GM19395 (cell line): Measurements from ENCODE around the gene NAA25.
A peak's percentile ranks its signal among the peaks of the same experiment; 100 is the strongest.
"Not testable (repeated sequence)": the region's sequence is repeated elsewhere in the genome, so short reads cannot be mapped to it uniquely, and the experiment has no call there.

Experiments
- ATAC-seq: cut with Tn5 transposase; IDR thresholded peaks from one replicate; pipeline ENCODE4 v1.9.1; 2021; ENCODE audit warnings: mild to moderate bottlenecking, moderate library complexity; ENCODE audit not compliant: unreplicated experiment

Gene NAA25

DNA sequence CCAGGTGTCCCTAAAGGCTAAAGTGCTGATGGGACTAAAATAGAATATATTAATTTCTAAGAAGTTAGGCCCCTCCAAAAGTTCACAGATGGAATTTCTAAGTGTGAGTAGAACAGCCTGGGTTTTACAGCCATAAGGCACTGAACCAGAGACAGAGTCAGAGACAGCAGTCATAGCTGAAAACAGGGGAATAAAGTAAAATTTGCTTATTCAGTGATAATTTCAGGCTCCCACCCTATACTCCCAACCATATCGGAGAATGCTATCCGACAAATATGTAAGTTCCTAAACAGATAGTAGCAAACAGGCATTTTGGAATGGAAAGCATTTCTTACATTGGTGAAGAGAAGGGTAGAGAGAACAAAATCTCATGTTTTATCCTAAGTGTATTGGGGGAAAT lies 45.3 kb downstream of the NAA25 start:
- ATAC-seq: no peak

DNA sequence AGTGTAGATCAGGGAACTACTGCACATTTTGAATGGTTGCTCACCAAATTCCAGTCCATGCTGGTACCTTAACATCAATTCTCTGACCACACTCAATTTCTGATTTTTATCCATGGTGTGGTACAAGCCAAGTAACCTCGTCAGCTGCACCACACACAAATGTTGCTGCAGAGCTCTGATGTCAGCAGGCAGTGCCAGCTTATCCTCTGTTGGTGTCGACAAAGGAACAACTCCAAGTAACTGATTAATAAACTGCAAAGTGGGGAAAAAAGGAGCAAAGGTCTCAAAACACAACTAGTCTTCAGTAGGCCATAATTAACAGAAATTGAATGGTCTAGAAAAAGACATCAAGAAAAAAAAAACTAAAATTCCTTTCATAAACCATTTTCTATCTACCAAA lies 47.4 kb downstream of the NAA25 start:
- ATAC-seq: no peak

DNA sequence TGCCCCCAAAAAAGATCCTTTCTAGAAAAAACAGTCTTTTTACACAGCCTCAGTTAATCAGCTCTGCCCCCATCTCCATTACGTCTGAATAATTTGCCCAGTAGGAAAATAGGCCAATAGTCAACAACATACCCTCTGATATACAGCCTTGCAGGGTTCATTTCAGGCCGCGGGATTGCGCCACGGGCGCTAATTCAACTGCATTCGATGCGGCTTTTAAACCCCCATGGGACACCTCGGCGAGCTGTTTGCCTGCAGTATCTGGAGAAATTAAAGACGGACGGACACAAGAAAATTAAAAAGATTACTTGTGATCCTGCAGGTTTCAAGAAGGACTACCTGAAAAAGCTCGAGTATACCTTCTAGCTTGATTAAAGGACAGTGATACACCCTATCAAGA lies 59.2 kb downstream of the NAA25 start:
- no peak for ATAC-seq

DNA sequence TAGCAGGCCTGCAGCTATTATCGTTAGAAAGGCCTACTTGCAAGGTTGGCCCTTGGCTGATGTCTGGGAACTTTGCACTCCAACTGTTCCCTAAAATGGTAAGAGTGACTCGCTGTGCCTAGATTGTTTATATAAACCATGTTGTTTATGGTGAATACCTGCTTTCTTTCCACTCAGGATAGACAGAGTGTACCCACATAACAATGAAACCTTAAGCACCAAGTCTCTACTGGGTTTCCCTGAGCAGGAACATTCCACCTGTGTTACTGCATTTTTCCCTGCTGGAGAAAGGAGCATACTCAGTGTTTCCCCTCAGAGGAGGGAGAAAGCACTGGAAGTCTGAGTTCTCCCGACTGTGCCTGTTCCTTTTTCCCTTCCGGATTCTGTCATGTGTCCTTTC lies 62.6 kb downstream of the NAA25 start:
- no peak for ATAC-seq

DNA sequence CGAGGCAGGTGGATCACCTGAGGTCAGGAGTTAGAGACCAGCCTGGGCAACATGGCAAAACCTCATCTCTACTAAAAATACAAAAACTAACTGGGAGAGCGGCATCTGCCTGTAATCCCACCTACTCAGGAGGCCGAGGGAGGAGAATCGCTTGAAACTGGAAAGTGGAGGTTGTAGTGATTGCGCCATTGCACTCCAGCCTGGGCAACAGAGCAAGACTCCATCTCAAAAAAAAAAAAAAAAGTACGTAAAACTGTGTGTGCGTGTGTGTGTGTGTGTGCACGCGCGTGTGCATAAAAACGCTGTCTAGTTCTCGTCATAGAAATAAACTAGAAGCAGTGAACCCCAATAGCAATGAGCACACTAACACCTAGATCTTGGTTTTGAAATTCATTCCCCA lies 72.0 kb downstream of the NAA25 start:
- not testable (repeated sequence) for ATAC-seq

DNA sequence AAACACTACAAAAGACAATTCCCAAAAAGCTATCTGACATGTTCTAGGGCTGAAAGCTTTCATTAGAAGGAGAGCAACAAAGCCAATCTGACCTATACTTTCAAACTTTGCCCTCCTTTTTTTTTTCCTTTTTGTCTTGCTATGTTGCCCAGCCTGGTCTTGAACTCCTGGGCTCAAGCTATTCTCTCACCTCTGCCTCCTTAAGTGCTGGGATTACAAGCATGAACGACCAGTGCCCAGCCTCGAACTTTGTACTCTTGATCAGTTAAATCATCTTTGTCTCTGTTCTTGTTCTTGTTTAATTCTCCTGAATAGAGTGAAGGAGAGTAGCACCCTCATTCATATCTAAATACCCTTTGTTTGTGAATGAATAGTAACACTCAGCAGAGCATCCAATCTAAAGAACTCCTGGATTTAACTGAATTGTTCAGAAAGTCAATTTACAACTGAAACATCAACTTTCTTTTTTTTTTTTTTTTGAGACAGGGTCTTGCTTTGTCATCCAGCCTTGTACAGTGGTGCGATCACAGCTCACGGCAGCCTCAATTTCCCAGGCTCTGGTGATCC lies 73.3 kb downstream of the NAA25 start:
- no peak for ATAC-seq

DNA sequence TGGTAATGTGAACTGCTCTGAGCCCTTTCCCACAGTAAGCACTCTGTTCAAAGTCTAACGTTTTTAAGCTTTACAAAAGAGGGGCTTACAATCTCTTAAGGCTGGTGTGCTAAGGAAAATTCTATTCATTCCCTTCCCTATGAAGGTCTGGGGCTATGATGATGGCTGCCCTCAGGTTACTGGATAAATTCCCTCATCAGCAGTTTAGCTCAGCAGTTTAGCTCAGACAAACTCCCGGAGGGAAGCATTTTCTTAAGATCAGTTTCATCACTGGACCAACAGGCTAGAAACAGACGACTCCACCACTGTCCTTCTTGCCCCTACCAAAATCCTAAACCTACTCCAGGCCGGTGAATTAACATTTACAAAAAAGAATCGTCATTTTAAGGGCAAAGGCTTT lies 76.3 kb downstream of the NAA25 start:
- no peak for ATAC-seq

DNA sequence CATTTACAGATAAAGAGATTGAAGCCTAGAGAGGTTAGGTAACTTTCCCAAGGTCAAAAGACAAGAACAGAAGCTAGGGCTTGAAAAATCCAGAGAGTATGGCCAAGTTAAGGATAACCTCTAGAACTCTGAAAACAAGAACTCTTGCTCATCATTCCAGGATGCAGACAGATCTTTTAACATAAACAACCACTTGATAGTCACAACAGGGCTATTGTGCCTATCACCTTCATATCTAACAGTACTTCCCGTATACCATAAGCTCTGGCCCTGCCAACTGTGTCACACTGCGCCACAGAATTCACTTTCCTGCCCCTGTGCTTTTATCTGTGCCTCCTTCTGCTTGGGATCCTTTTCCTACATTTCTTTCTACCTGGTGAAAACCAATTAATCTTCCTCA lies 77.1 kb downstream of the NAA25 start:
- ATAC-seq: no peak

DNA sequence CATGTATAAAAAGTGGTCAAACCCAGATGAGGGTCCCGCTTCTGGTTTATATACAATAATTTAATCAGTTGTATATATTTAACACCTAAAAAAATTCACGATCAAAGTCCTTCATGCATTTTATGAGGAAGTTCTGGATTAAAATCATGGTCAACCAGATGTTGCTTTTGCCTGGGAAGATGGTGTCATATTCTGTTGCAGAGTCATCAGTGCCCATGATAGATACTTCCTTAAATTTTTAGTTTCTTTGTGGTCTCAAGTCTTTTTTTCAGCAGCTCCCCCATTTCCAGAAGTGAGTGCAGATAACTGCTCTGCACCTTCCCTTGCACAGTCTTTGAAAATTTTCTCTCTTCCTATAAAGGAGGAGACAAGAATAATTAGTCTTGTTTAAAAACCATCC lies 79.3 kb downstream of the NAA25 start:
- ATAC-seq: no peak

DNA sequence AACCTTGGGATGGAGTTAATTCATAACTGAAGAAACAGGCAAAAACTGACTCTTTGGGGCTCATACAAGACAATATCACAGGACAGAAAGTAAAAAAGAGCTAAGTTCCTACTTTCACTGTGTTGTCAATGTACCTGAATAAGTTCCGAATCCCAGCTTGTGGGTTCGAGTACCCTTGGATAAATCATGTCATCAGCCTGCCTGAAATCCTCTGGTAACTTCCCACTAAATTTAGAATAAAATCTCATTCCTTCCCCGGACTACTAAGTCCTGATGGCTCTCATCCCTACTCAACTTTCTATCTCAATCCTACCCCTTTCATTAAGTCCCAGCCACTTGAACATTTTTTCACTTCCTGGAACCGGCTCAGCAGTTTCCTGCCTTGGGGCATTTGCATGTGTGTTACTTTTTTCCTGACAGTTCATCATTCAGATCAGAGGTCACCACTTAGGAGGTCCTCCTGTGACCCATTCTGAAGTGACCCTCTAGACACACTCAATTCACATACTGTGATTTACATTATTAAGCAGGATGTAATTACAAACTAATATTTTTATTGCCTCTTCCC lies 82.7 kb downstream of the NAA25 start:
- no peak for ATAC-seq

DNA sequence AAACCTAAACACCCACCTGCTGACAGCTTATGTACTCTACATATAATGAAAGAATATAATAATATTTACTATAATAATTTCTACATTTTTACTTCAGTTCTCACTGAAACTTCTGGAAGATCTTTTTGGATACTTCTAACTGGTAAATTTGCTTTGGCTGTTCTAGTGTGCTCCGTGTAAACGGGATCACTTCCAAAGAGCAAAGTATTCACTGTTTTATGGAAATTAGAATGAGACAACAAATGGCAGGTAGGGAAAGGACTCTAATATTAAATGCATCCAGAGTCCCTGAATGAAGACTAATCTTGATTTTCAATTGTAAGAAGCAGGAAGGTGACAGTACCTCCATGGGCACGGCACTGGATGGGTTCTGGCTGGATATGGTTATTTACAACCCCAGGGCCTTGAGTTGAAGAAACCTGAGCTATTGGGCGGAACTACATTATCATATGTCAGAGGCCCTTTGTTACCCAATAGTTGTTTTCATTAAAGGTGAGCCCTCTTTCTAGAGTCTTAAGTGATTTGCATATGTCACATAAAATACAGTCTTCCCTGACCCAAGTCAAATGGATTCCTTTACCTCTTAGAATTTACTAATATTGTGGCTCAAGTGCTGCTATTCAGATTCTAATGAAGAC lies 84.7 kb downstream of the NAA25 start:
- ATAC-seq: no peak

DNA sequence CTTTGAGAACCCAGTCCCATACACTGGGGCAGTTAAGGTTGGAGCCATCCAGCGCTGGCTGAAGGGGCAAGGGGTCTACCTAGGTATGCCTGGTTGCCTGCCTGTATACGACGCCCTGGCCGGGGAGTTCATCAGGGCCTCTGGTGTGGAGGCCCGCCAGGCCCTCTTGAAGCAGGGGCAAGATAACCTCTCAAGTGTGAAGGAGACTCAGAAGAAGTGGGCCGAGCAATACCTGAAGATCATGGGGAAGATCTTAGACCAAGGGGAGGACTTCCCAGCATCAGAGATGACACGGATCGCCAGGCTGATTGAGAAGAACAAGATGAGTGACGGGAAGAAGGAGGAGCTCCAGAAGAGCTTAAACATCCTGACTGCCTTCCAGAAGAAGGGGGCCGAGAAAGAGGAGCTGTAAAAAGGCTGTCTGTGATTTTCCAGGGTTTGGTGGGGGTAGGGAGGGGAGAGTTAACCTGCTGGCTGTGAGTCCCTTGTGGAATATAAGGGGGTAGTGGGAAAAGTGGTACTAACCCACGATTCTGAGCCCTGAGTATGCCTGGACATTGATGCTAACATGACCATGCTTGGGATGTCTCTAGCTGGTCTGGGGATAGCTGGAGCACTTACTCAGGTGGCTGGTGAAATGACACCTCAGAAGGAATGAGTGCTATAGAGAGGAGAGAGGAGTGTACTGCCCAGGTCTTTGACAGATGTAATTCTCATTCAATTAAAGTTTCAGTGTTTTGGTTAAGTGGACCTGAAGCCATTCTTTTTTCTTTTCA lies 86.2 kb downstream of the NAA25 start:
- no peak for ATAC-seq

DNA sequence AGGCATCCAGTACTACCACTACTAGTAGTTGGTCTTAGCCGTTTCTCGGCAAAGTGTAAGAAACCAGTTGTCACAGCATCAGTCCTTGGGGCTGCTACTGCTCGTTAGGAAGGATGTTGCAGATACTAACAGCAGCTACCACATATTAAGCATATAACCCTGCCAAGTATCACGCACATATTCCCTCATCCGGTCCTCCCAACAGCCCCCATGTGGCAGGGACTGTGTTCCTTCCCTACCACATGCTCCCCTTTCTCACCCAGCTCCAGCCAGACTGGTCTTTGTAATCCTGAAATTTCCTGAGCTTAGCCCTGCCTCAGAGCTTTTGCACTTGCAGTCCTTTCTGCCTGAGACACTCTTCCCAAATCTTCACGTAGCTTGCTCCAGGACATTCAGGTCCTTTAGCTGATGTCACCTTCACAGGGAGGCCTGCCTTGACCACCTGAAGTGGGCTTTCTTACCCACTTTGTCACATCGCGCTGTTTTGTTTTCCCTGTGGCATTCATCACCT lies 87.6 kb downstream of the NAA25 start:
- no peak for ATAC-seq

DNA sequence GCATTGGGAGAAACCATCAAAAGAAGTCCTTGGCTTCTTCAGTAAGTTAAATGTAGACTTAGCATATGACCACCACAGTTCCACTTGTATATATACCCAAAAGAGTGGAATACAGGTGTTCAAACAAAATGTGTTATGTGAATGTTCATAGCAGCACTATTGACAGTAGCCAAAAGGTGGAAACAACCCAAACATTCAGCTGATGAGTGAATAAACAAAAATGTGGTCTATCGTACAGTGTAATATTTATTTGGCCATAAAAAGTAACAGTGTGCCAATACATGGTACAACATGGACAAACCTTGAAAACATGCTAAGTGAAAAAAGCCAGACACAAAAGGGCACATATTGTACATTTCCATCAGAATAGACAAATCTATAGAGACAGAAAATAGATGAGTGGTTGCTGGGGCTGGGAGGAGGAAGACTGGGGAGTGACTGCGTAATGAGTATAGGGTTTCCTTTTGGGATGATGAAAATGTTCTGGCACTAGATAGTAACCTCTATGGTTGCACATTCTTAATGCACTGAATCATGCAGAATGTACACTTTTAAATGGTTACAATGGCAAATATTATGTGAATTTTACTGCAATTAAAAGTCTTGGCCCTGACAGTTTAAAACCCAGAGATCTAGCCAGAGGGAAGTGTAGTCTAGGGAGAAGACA lies 89.9 kb downstream of the NAA25 start:
- no peak for ATAC-seq

DNA sequence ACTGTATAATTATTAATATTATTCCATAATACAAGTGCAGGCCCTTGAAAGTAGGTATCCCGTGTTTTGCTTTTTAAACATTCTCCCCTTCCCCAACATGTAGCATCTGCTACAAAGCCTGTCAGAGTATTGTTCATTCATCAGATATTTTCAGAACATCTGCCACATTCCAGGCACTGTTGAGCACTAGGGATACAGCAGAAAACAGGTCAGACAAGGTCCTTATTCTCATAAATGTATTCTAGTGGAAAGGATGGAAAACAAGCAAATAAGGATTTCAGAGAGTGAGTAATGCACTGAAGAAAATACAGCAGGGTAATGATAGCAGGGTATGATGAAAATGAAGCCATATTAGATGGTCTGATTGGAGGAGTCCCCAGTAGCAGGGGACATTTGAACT lies 91.5 kb downstream of the NAA25 start:
- no peak for ATAC-seq

DNA sequence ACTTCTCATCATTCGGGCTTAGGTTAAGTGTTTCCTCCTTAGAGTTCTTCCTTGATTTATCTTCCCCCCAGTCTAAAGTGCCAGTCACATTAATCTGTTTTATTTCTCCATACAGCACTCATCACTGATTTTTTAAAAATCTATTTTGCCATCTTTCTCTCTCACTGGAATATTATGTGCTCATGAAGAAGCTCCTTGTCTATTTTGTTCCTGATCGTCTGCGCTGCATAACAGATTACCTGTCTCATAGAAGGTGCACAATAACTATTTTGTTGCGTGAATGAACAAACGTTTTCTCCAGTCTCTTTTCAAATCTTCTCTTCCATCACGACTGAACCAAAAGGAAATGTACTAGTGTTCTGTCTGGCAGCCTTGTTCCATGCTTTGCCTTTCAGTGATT lies 92.6 kb downstream of the NAA25 start:
- no peak for ATAC-seq

DNA sequence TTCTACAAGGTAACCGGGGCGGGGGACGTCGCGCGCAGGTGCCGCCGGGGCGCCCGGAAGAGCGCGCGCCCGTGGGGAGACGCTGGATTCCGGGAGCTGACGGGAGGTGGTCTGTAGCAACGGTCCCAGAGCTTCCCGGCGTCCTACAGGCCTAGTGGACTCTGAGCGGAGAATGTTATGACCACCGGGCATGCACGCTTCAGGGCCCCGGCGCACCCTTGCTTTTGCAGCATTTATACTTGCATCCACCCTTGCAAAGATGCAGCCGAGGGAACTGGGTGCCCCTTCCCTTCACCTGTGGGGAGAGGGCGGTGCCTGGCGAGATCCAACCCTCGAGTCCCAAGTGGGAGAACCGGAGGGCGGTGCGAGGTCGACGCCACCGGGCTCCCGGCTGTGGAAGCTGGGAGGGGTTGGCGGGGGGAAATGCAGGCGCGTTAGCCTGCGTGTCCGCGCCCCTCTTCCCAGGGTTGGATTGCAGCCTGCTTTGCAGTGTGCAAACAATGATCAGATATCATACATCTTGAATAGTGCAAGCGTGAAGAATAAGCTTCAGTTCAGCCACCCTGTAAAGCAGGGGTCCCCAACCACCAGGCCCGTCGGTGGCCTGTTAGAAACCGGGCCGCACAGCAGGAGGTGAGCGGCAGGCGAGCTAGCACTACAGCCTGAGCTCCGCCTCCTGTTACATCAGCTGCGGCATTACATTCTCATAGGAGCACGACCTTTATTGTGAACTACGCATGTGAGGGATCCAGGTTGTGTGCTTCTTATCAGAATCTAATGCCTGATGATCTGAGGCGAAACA lies 94.8 kb downstream of the NAA25 start:
- peak; percentile 38 for ATAC-seq

DNA sequence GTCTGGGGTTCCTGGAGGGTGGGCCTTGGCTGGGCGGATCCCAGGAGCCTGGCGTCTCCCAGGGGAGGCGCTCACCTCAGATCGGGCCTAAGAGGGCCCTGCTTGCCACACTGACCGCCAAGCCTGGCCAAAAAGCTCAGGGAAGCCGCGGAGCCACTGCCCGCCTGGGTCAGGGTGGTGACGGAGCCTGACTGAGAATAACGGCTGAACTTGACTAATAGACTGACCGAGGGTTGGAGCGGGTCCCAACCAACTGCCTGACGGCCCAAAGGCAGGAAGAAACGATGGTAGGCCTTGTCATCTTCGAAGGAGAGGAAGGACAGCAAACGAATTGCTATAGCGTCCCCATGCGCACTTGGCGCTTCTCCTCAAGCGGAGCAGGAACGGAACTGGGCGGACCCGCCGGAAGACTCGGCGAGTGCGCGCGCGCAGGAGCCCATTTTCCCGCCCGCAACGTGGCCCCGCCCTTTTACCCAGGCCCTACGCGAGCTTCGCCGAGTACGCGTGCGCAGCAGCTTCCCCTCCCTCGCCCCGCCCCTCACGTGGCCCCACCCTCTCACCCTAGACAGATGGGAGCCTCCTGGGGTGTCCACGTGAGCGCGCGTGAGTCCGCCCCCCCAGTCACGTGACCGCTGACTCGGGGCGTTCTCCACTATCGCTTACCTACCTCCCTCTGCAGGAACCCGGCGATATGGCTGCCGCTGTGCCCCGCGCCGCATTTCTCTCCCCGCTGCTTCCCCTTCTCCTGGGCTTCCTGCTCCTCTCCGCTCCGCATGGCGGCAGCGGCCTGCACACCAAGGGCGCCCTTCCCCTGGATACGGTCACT lies 95.6 kb downstream of the NAA25 start, which contains the start of the genes ERP29 and TMEM116:
ERP29 (plus strand) TSS at position 652 of the 826 bp plus-strand sequence; CDS start at position 692, 40 bp downstream.
TMEM116 (minus strand) TSS at position 391 of the 826 bp plus-strand sequence. CDS start 7,895 bp downstream, outside the sequence.
- ATAC-seq: peak; percentile 66

DNA sequence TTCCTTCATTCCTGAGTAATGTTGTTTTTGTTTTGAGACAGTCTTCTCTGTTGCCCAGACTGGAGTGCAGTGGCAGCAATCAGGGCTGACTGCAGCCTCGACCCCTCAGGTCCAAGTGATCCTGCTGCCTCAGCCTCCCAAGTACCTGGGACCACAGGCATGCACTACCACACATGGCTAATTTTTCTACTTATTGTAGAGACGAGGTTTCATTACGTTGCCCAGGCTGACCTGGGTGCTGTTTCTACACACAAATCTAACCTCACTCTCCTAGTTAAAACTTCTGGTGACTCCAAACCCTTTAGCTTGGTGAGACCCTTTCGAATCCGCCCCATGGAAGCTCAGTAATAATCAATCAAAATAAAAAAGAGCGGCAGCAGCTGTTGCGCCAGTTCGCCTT lies 96.9 kb downstream of the NAA25 start:
- no peak for ATAC-seq
